Measurements from ENCODE around the gene ATAD3A. TPM values are rescaled to one million over a fixed set of nuclear protein-coding genes. Genes with fewer than 3 reads are reported as not detected.

ATAD3A gene
- total RNA-seq, 1 experiment from 2014 or later, result 46.2 TPM

- BruUV-seq (replicated peaks), result no TSS peak
- Mint-ChIP-seq H3K27ac (ENCODE audit: unreplicated experiment) (no peak overlapping the region), H3K4me3 (ENCODE audit: low read depth, unreplicated experiment) (no peak overlapping the region), H3K36me3 (ENCODE audit: insufficient read depth, unreplicated experiment) (peaks cover 58% of the 10 kb centered on the region), H3K27me3 (ENCODE audit: unreplicated experiment) (no peaks in the 10 kb centered on the region), H3K4me1 (ENCODE audit: low read depth, unreplicated experiment) (no peaks in the 10 kb centered on the region), H3K9me3 (ENCODE audit: low read depth, unreplicated experiment) (no peaks in the 10 kb centered on the region)
- CTCF ChIA-PET, result no interaction called here
- DNase-seq, result no peak
- intact Hi-C loops (cut with micrococcal nuclease; ENCODE audit: unreplicated experiment), result no loop called here
- TF ChIP-seq, protein P1, sequence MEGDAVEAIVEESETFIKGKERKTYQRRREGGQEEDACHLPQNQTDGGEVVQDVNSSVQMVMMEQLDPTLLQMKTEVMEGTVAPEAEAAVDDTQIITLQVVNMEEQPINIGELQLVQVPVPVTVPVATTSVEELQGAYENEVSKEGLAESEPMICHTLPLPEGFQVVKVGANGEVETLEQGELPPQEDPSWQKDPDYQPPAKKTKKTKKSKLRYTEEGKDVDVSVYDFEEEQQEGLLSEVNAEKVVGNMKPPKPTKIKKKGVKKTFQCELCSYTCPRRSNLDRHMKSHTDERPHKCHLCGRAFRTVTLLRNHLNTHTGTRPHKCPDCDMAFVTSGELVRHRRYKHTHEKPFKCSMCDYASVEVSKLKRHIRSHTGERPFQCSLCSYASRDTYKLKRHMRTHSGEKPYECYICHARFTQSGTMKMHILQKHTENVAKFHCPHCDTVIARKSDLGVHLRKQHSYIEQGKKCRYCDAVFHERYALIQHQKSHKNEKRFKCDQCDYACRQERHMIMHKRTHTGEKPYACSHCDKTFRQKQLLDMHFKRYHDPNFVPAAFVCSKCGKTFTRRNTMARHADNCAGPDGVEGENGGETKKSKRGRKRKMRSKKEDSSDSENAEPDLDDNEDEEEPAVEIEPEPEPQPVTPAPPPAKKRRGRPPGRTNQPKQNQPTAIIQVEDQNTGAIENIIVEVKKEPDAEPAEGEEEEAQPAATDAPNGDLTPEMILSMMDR (IDR thresholded peaks at IDR 0.05; ENCODE audit: unreplicated experiment), result no peak
These were observed 57.4 kb downstream of the ATAD3A start for GRCh38 chr1:1569341-1569740.

GRCh38 chr1:1573843-1574720 is 62.1 kb downstream of the ATAD3A start:
- no TSS peak for BruUV-seq (replicated peaks)
- peak; percentile 48 for DNase-seq
- intact Hi-C loops (cut with micrococcal nuclease; ENCODE audit: unreplicated experiment), result no loop called here

DNA sequence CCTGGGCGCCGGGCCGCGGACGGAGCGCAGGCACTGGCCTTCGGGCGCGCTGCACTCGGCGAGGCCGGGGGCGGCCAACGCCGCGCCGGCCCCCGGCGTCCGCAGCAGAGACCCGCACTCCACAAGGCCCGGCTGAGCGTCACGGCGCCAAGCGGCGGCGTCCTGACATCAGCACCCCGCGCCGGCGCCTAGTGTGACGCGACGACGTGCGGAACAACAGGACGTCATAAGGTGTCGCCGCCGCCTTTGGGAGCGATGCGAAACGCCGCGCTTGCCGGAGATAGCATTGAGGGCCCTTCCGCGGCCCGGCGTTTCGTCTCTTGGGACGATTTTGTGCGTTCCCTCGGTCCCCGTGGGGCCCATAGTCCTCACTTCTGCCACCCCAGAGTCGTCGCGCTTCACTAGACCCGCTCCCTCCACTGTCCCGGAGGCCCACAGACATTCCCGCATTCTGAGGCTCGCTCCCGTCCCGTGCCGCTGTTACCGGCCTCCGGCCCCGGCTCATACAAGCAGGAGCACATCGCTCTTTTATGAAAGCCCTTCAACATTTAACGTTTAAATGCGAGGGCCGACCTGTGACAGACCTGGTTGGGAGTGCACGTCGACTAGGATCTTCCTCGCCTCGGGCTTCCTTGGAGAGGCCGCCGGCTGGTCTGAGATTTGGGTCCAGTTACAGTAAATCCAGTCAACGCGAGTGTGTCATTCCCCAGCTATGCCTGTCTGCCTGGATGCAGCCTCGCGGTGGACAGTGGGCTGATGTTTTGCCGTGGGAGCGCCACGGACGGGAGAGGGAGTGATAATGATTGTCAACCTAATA is 63.0 kb downstream of the ATAD3A start, which contains the start of gene SSU72:
TSS of gene SSU72 (minus strand) at position 143 of the 817 bp plus-strand sequence. CDS start 306 bp downstream, outside the sequence.
- Mint-ChIP-seq H3K4me1 (ENCODE audit: low read depth, unreplicated experiment) (no peaks in the 10 kb centered on the region), H3K4me3 (ENCODE audit: low read depth, unreplicated experiment) (peak within 1 kb of the TSS; percentile 87), H3K36me3 (ENCODE audit: insufficient read depth, unreplicated experiment) (peaks cover 45% of the 10 kb centered on the region), H3K27me3 (ENCODE audit: unreplicated experiment) (no peaks in the 10 kb centered on the region), H3K9me3 (ENCODE audit: low read depth, unreplicated experiment) (no peaks in the 10 kb centered on the region), H3K27ac (ENCODE audit: unreplicated experiment) (peak within 1 kb of the TSS; percentile 98)
- CTCF ChIA-PET, result no interaction called here
- BruUV-seq (replicated peaks), result TSS peak; percentile 93
- peak; percentile 88 for DNase-seq
- intact Hi-C loops (cut with micrococcal nuclease; ENCODE audit: unreplicated experiment), result no loop called here
- TF ChIP-seq, protein P1 (IDR thresholded peaks at IDR 0.05; ENCODE audit: unreplicated experiment), result no peak

More at GRCh38 chr1:1573843-1574720, 62.1 kb downstream of the ATAD3A start:
- no peaks in the 10 kb centered on the region for H3K4me1 Mint-ChIP-seq (ENCODE audit: low read depth, unreplicated experiment)
- H3K4me3 Mint-ChIP-seq (ENCODE audit: low read depth, unreplicated experiment), result peak overlapping the region; percentile 87
- CTCF ChIA-PET, result no interaction called here
- no peaks in the 10 kb centered on the region for H3K9me3 Mint-ChIP-seq (ENCODE audit: low read depth, unreplicated experiment)
- H3K27ac Mint-ChIP-seq (ENCODE audit: unreplicated experiment), result peak overlapping the region; percentile 98
- H3K36me3 Mint-ChIP-seq (ENCODE audit: insufficient read depth, unreplicated experiment), result peaks cover 49% of the 10 kb centered on the region
- H3K27me3 Mint-ChIP-seq (ENCODE audit: unreplicated experiment), result no peaks in the 10 kb centered on the region
- TF ChIP-seq, protein P1 (IDR thresholded peaks at IDR 0.05; ENCODE audit: unreplicated experiment), result no peak

DNA sequence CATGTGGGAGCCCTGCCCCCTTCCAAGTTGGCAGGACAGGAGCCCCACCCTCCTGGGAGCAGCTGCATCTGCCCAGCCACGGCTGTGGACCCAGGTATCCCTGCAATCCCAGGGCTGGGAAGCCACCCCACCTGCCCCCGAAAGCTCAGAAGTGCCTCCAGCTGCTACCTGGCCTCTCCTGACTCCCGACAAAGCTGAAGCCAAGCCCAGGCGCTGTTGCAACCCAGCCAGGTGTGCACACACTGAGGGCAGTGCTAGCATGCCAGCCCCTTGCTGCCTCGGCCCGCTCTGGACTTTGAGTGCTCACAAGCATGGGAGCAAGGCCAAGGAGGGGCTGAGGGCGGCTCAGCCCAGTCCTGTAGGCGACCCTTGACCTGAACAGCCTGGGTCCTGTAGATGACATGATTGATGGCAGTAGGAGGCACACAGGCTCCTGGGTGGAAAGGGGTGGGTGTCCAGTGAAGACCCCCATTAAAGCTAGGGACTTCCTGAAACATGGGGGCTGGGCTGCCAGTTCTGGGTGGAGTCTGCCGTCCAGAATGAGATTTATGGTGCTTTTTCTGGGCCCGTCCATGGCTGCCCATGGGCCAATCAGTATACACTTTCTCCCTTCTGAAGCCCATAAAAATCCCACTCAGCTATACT is 65.5 kb downstream of the ATAD3A start:
- CTCF ChIA-PET, result interaction anchor here (0.7 kb wide), 1 partner anchor 15 kb away, joined by 3 read pairs; no protein-coding TSS in a partner anchor
- TF ChIP-seq, protein P1 (IDR thresholded peaks at IDR 0.05; ENCODE audit: unreplicated experiment), result no peak
- no TSS peak for BruUV-seq (replicated peaks)
- no peaks in the 10 kb centered on the region for H3K4me1 Mint-ChIP-seq (ENCODE audit: low read depth, unreplicated experiment)
- intact Hi-C loops (cut with micrococcal nuclease; ENCODE audit: unreplicated experiment), result no loop called here
- H3K36me3 Mint-ChIP-seq (ENCODE audit: insufficient read depth, unreplicated experiment), result peaks cover 28% of the 10 kb centered on the region
- H3K4me3 Mint-ChIP-seq (ENCODE audit: low read depth, unreplicated experiment), result no peak overlapping the region
- H3K27ac Mint-ChIP-seq (ENCODE audit: unreplicated experiment), result no peak overlapping the region
- H3K9me3 Mint-ChIP-seq (ENCODE audit: low read depth, unreplicated experiment), result no peaks in the 10 kb centered on the region
- DNase-seq, result no peak
- H3K27me3 Mint-ChIP-seq (ENCODE audit: unreplicated experiment), result peaks cover 18% of the 10 kb centered on the region
